CD4-positive, alpha-beta T cell (primary cell): ENCODE results near the gene KLHL28. TPM values are rescaled to one million over a fixed set of nuclear protein-coding genes. Genes with fewer than 3 reads are reported as not detected.

Experiments
- ATAC-seq: fragments of 200-7000 bp; cut with Tn5 transposase; one replicate; pipeline ENCODE4 v1.10.0; 2022; ENCODE audit warnings: mild to moderate bottlenecking; ENCODE audit not compliant: poor library complexity
- CTCF ChIA-PET: fragments of 350-600 bp; sonication (Branson Sonifier 250); formaldehyde crosslinking; loops from one replicate; lab custom pipeline; 2021; ENCODE audit warnings: antibody characterized with exemption, inconsistent platforms; lab: Charles Lee
- POLR2A ChIA-PET: fragments of 350-600 bp; sonication (Branson Sonifier 250); formaldehyde crosslinking; loops from one replicate; lab custom pipeline; 2021; ENCODE audit warnings: antibody characterized with exemption, inconsistent platforms; lab: Charles Lee
- DNase-seq, 14 experiments: peaks; one replicate each; pipeline ENCODE4 v3.0.0-alpha.2; 2013 to 2020; ENCODE audit warnings: mixed read lengths in 2 of 14
- H3K27ac ChIP-seq, 2 donors: one replicate each; pipeline versions ENCODE4 v1.5.1 to v1.7.0; 2013; ENCODE audit warnings: low read length in 2 of 2, low read depth in 1 of 2, mild to moderate bottlenecking in 1 of 2
- H3K27me3 ChIP-seq, 2 experiments: 1 replicate in 1 of 2; 2 replicates in 1 of 2; pipeline versions ENCODE4 v1.6.1 to v1.7.0; 2013; ENCODE audit warnings: low read length in 2 of 2, control low read depth in 1 of 2, mild to moderate bottlenecking in 1 of 2, moderate library complexity in 1 of 2; ENCODE audit not compliant: insufficient read depth in 2 of 2, control insufficient read depth in 1 of 2
- H3K36me3 ChIP-seq: one replicate; pipeline ENCODE4 v1.6.1; 2013; ENCODE audit warnings: low read length, control low read depth; ENCODE audit not compliant: insufficient read depth
- H3K4me1 ChIP-seq: one replicate; pipeline ENCODE4 v1.6.1; 2013; ENCODE audit warnings: low read length, control low read depth; ENCODE audit not compliant: insufficient read depth
- H3K4me3 ChIP-seq: one replicate; pipeline ENCODE4 v1.5.1; 2013; ENCODE audit warnings: mild to moderate bottlenecking, low read length, moderate library complexity
- H3K9me3 ChIP-seq, 2 experiments: 1 replicate in 1 of 2; 2 replicates in 1 of 2; pipeline versions ENCODE4 v1.6.1 to v1.7.0; 2013; ENCODE audit warnings: low read length in 2 of 2, mild to moderate bottlenecking in 2 of 2, control low read depth in 1 of 2, moderate library complexity in 1 of 2; ENCODE audit not compliant: control insufficient read depth in 1 of 2, insufficient read depth in 1 of 2
- H3K27ac Mint-ChIP-seq: one replicate; pipeline ENCODE4 v1.8.0; 2020; ENCODE audit warnings: mixed read lengths
- H3K27me3 Mint-ChIP-seq: one replicate; pipeline ENCODE4 v1.8.0; 2021; ENCODE audit warnings: mixed read lengths
- H3K36me3 Mint-ChIP-seq: one replicate; pipeline ENCODE4 v1.8.0; 2021; ENCODE audit warnings: low read depth, mixed read lengths
- H3K4me1 Mint-ChIP-seq: one replicate; pipeline ENCODE4 v1.8.0; 2021; ENCODE audit warnings: low read depth, mixed read lengths
- H3K4me3 Mint-ChIP-seq: one replicate; pipeline ENCODE4 v1.8.0; 2020; ENCODE audit warnings: mild to moderate bottlenecking, mixed read lengths
- H3K9me3 Mint-ChIP-seq: one replicate; pipeline ENCODE4 v1.8.0; 2020; ENCODE audit warnings: mixed read lengths
- intact Hi-C, 2 experiments: fragments of 100-400 bp; cut with DNase I in 1 of 2; cut with micrococcal nuclease in 1 of 2; formaldehyde crosslinking; loops; one replicate each; pipeline versions ENCODE4 v1.15.1 to v1.9.0; 2023 to 2025; cut with DNase I, micrococcal nuclease
- total RNA-seq, 174 experiments: library from RNA in 2 of 174; stranded (reverse) in 2 of 174; gene quantifications; one replicate each; pipeline ENCODE4 v1.2.3 and lab custom pipeline; 2021 to 2026
- TF ChIP-seq, protein P1 (sequence below): fragments of 200-600 bp; IDR thresholded peaks from one replicate; pipeline ENCODE4 v1.8.0; 2022; ENCODE audit warnings: antibody characterized with exemption, mild to moderate bottlenecking

The KLHL28 gene
- total RNA-seq, 2 experiments from 2014 or later: 49.3 to 49.7 TPM

GRCh38 chr14:44889595-44890471 is 71.9 kb downstream of the KLHL28 start:
- no peak overlapping the region for H3K27ac ChIP-seq
- no peak overlapping the region for H3K27ac Mint-ChIP-seq
- H3K9me3 Mint-ChIP-seq: peaks cover 7% of the 10 kb centered on the region
- ATAC-seq (no peak), DNase-seq (no peak)
- no peaks in the 10 kb centered on the region for H3K4me1 Mint-ChIP-seq
- H3K27me3 ChIP-seq: no peaks in the 10 kb centered on the region
- H3K36me3 ChIP-seq: no peaks in the 10 kb centered on the region
- no peak overlapping the region for H3K4me3 Mint-ChIP-seq
- H3K4me1 ChIP-seq: no peaks in the 10 kb centered on the region
- TF ChIP-seq, protein P1, sequence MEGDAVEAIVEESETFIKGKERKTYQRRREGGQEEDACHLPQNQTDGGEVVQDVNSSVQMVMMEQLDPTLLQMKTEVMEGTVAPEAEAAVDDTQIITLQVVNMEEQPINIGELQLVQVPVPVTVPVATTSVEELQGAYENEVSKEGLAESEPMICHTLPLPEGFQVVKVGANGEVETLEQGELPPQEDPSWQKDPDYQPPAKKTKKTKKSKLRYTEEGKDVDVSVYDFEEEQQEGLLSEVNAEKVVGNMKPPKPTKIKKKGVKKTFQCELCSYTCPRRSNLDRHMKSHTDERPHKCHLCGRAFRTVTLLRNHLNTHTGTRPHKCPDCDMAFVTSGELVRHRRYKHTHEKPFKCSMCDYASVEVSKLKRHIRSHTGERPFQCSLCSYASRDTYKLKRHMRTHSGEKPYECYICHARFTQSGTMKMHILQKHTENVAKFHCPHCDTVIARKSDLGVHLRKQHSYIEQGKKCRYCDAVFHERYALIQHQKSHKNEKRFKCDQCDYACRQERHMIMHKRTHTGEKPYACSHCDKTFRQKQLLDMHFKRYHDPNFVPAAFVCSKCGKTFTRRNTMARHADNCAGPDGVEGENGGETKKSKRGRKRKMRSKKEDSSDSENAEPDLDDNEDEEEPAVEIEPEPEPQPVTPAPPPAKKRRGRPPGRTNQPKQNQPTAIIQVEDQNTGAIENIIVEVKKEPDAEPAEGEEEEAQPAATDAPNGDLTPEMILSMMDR: no peak
- H3K36me3 Mint-ChIP-seq: no peaks in the 10 kb centered on the region
- intact Hi-C loops: no loop called here
- no peak overlapping the region for H3K4me3 ChIP-seq
- H3K27me3 Mint-ChIP-seq: peaks cover 8% of the 10 kb centered on the region
- ChIA-PET CTCF (no interaction called here), POLR2A (no interaction called here)
- peaks cover 0 to 7% of the 10 kb centered on the region in 2 experiments for H3K9me3 ChIP-seq

GRCh38 chr14:44887596-44887955 is 74.2 kb downstream of the KLHL28 start:
- Mint-ChIP-seq H3K4me3 (no peak overlapping the region), H3K27me3 (peaks cover 8% of the 10 kb centered on the region), H3K9me3 (peaks cover 12% of the 10 kb centered on the region), H3K27ac (no peak overlapping the region), H3K36me3 (no peaks in the 10 kb centered on the region), H3K4me1 (no peaks in the 10 kb centered on the region)
- TF ChIP-seq, protein P1: no peak
- intact Hi-C loops: no loop called here
- no peak for ATAC-seq
- no peaks in the 10 kb centered on the region for H3K36me3 ChIP-seq
- ChIA-PET CTCF (no interaction called here), POLR2A (no interaction called here)
- H3K4me1 ChIP-seq: no peaks in the 10 kb centered on the region
- DNase-seq: no peak
- no peak overlapping the region for H3K4me3 ChIP-seq
- peaks cover 3 to 7% of the 10 kb centered on the region in 2 experiments for H3K9me3 ChIP-seq
- no peaks in the 10 kb centered on the region for H3K27me3 ChIP-seq
- no peak overlapping the region for H3K27ac ChIP-seq

GRCh38 chr14:44886860-44887595 is 74.7 kb downstream of the KLHL28 start:
- no peaks in the 10 kb centered on the region for H3K27me3 ChIP-seq
- no peaks in the 10 kb centered on the region for H3K4me1 ChIP-seq
- POLR2A ChIA-PET: no interaction called here
- no peak overlapping the region for H3K4me3 ChIP-seq
- H3K27ac Mint-ChIP-seq: no peak overlapping the region
- DNase-seq (no peak), ATAC-seq (no peak)
- CTCF ChIA-PET: no interaction called here
- H3K9me3 Mint-ChIP-seq: peaks cover 13% of the 10 kb centered on the region
- peaks cover 4% of the 10 kb centered on the region for H3K36me3 Mint-ChIP-seq
- intact Hi-C loops: no loop called here
- H3K9me3 ChIP-seq: peaks cover 7 to 9% of the 10 kb centered on the region in 2 experiments
- H3K27ac ChIP-seq: no peak overlapping the region
- peaks cover 11% of the 10 kb centered on the region for H3K27me3 Mint-ChIP-seq
- TF ChIP-seq, protein P1: no peak
- H3K4me3 Mint-ChIP-seq: no peak overlapping the region
- H3K4me1 Mint-ChIP-seq: no peaks in the 10 kb centered on the region
- H3K36me3 ChIP-seq: no peaks in the 10 kb centered on the region
